GM18861 (cell line): ENCODE data around the gene ENPP7.
A peak's percentile ranks its signal among the peaks of the same experiment; 100 is the strongest.

ENCODE experiments used
- ATAC-seq: cut with Tn5 transposase; IDR thresholded peaks from one replicate; pipeline ENCODE4 v1.9.1; 2021; ENCODE audit not compliant: unreplicated experiment

Gene ENPP7

GRCh38 chr17:79702550-79703236 lies 28.1 kb upstream of the ENPP7 start:
- no peak for ATAC-seq

- no peak for ATAC-seq
These were observed 26.1 kb upstream of the ENPP7 start for GRCh38 chr17:79704691-79705090.

GRCh38 chr17:79705674-79706073 lies 25.1 kb upstream of the ENPP7 start:
- ATAC-seq = no peak

- no peak for ATAC-seq
These were observed 23.6 kb upstream of the ENPP7 start for GRCh38 chr17:79706931-79707850.

- no peak for ATAC-seq
These were observed 22.5 kb upstream of the ENPP7 start for GRCh38 chr17:79707931-79708891.

DNA sequence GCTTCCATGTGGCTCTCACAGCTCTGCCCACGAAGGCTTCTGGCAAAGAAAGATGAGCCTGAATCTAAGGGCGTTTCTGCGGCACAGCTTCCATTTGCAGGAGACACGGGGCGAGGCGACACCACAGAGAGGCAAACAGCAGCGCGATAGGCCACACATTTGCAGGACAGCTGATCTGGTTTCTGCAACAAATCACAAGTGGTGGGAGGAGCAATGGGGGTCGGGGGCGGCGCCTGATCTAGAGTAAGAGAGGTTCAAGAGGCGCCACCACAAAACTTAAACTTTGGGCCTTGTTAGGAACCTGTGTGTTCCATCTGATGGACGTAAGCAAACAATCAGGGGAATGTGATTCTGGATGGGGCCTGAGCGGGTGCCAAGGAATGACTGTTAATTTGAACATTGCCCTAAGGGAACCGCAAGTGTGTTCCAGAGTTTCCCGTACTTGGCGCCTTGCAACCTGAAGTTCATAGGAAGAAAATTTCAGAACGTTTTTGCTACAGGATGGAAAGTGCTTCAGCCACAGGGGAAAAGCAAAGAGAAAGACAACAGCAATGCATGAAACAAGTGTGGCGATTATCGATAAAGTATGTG lies 18.9 kb upstream of the ENPP7 start:
- ATAC-seq = no peak

DNA sequence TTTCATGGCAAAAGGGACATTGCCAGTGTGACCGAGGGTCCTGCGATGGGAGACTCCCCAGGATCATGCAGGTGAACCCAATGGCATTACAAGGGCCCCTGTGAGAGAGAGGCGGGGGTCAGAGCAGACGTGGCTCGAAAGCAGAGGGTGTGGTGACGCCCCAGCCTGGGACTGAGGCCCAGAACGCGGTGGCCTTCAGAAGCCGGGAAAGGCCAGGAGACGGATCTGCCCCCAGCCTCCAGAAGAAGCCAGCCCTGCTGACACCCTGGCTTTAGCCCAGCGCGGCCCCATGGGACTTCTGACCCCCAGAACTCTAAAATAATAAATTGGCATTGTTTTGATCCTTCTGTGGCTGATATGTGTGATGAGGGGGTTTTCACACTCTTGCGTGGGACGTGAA lies 17.4 kb upstream of the ENPP7 start:
- ATAC-seq = no peak

- ATAC-seq = no peak
These were observed 16.3 kb upstream of the ENPP7 start for GRCh38 chr17:79714176-79715097.

DNA sequence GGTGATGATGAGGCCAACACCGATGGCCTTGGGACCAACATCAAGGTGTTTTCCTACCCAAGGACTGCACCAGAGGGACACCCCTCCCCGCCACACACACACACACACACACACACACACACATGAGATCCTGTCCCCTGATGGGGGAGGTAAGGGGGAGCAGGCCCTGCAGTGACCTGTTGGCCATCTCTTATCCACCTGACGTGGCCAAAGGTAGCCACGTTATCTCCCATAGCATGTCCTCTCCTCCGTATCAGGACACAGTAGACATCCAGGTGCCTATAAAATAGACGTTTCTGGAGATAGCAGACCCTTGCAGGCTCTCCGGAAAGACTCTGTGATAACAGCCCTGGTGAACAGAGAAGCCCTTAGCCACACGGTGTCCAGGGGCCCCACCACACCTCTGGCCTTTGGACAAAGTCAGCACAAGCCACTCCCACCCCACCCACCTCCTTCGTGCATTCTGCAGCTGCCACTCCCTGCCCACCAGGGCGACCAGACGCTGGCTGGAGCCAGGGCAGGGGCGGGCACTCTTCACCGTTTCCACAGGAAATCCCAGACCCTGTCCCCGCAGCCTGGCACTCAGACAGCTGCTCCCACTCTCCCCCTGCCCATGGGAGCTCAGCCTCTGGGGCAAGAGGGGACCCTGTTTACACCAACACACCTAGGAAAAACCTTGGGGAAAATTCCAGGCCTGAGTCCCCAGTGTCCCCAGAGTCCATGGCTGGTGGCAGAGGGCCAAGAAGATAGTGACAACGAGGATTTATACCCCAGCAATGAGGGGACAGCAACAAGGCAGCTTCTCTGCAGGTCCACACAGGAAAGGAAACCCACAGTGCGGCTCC lies 15.4 kb upstream of the ENPP7 start:
- ATAC-seq = no peak

GRCh38 chr17:79715943-79716797 lies 14.6 kb upstream of the ENPP7 start:
- no peak for ATAC-seq

GRCh38 chr17:79720705-79721292 lies 9.9 kb upstream of the ENPP7 start:
- ATAC-seq = no peak

DNA sequence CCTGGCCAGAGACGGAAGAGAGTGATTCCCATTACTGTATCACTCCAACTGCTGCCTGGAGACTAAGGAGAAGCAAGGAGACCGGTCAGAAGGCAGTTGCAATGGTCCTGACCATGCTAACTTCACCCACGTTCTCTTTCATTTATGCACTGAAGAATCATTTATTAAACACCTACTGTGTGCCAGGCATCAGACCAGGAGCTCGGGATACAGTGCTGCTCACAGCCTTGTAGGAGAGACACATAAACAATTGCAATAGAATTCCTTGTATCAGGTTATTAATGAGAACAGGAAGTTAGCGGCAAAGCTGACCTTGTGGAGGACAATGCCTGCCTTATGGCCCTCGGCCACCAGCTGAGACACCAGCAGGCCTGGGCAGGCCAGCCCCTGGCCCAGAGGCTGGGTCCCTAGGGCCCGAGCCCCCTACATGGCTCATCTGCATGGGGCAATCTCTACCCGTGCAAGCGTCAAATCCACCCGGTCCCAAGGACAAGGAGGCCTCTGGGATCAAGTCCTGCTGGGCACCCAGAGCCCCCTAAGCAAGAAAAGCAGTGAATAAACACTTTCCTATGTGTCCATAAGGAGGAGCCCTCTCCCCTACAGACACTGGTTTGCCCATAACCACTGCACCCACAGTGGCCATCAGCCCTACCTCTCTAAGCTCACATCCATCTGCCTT lies 8.6 kb upstream of the ENPP7 start:
- ATAC-seq = no peak

GRCh38 chr17:79722787-79723186 lies 8.0 kb upstream of the ENPP7 start:
- ATAC-seq = no peak

DNA sequence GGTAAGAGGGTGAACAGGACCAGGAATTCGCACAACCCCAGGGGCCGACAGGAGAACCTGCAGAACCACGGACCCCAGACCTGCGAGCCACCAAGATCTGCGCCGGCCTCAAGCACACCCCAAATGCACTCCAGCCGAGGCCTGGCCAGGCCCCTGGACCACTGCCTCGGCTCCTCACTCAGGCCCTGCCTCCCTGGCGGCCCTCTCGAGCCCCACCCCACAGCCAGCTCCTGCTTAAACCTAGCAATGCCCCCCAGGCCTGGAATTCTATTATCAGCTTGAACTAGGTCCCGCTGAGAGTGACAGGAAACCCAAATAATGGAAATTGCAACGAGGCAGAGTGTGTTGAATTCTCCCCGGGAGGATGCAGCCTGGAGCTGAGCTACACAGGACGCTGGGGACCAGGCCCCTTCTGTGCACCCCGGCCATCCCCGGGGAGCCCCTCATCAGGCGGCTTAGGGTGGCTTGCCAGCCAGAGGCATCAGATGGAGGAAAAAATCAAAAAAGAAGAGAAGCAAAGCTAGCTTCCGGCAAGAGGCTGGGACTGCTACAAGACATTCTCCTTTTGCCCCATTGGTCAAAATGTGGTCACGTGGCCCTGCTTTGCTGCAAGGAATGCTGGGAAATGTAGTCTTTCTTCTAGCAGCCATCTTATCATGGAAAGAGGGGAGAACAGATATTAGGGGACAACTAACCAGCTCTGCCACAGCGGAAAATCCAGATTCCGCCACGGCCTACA lies 2.4 kb upstream of the ENPP7 start:
- ATAC-seq = peak; percentile 72

DNA sequence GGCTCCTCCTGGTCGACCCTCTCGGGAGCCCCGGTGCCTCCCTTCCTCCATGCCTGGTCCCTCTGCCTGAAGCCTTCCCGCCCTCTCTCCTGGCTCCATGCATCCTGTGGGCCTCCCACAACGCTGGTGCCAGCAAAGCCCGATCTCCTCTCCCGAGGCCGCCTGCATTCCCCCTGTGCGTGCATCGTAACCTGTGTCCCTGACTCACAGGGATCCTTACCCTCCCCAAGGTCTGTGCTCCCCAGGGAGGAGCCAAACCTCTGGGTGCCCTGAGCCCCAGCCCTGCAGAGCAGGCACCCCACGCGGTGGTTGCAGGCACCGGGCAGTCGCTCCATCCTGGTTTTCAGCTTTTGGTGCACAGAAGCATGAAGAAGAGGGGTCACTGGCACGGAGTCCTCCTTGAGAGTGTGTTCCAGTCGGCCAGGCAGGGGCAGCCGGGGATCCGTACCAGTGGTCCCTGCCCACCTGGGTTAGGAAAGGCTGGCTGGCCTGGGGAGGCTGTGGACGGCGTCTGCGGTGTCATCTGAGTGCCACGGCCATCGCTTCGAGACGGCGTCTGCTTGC lies 1.8 kb upstream of the ENPP7 start:
- ATAC-seq = no peak

GRCh38 chr17:79729761-79730160 lies 982 bp upstream of the ENPP7 start:
- no peak for ATAC-seq
